GM21381 (cell line): ENCODE data around the gene SPATA13.
"Not testable (repeated sequence)": the region's sequence is repeated elsewhere in the genome, so short reads cannot be mapped to it uniquely, and the experiment has no call there.

ENCODE experiments used
- ATAC-seq: cut with Tn5 transposase; IDR thresholded peaks from one replicate; pipeline ENCODE4 v1.9.1; 2021; ENCODE audit warnings: mild to moderate bottlenecking, moderate library complexity; ENCODE audit not compliant: unreplicated experiment

SPATA13 gene

DNA sequence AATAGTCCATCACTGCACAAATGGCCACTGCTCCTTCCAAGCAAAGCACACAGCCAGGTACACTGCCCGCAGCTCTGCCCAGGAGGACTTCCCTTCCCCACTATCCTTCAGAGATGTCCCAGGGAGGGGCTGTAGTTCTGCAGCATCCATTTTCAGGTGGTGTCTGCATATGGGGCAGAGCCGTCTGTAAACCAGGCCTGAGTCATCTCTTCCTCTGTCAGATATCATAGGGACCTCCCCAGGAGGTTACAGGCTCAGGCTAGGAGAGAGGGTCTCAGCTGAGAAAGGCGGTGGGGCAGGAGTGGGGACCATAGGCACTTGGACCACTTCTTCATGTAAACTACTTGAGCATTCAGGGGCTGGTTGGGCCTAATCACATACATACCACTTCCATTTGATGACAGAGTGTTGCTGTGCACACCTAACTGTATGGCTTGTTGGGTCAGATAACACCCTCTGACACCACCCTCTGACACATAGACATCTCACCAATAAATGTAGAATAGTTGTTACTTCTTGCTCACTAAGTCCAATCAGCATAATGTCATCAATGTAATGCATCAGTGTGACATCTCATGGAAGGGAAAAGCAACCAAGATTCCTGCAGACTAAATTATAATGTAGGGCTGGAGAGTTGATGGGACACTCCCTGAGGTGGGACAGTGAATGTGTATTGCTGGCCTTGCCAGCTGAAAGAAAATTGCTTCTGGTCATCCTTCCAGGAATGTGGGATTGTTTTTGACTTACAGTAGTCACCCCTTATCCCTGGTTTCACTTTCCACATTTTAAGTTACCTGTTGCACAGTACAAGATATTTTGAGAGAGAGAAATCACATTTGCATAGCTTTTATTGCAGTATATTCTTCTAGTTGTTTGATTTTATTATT lies 189.5 kb downstream of the SPATA13 start:
- ATAC-seq: not testable (repeated sequence)

DNA sequence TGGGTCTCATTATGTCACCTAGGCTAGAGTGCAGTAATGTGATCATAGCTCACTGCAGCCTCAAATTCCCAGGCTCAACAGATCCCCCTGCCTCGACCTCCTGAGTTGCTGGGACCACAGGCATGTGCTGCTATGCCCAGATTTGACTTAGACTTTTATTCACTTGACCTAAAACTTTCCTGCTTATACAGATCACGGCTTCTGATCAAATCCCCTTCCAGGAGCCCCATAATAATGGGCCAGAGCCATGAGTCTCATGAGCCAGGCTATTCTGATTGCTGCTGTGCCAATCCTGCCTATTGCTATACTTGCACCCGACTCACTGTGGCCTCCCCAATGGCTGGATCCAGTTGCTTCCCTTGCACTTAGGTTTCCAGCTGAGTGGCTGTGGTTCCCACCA lies 190.9 kb downstream of the SPATA13 start:
- no peak for ATAC-seq

DNA sequence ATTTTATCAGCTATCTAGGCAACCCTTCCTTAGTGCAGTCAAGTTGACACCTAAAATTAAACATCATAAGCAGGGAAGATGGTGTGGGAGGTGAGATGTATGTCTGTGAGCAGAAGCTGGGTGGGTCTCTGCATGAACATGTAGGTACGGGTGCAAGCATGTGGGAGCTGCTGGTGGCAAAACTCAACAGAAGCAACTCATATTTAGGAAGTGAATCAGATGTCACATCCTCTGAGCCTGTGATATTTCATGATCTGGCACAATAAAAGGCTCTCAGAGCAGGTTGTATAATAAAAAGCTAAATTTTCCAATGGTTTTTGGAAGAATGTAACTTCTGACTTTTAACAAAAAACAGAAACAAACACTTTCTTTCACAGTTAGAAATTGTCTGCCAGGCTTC lies 193.2 kb downstream of the SPATA13 start:
- no peak for ATAC-seq

DNA sequence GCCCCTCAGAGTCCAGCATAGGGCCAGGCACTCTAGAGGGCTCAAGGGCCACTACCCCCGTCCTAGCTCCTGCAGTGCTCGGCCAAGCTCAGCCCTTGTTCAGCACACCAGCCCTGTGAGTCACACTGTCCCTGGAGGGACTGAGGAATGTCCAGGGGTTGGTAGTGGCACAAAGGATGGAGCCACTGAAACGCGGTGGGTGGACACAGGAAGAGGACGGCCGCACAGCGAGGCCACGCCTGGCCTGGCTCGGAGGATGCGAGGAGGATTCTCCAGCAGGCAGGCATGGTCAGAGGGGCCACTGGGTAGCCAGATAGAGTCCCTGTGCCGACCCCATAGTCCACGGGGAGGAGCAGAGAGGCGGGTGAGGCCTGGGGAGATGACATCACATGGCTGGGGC lies 194.6 kb downstream of the SPATA13 start:
- no peak for ATAC-seq

DNA sequence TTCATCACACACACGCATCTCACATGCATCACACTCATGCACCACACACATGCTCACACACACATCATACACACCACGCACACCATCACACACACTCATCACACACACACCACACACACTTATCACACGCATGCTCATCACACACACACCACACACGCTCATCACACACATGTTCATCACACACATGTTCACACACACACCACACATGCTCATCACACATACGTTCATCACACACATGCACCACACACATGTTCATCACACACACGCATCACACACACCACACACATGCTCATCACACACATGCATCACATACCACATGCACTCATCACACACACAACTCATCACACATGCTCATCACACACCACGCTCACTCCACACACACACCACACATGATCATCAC lies 195.8 kb downstream of the SPATA13 start:
- no peak for ATAC-seq
